Neutrophil (primary cell): ENCODE measurements around the gene TWF2.
A peak's percentile ranks its signal among the peaks of the same experiment; 100 is the strongest.

ENCODE experiments used
- H3K27ac ChIP-seq: fragments of 200-600 bp; sonication (generic); 2 replicates; pipeline ENCODE4 v1.5.1; 2016; ENCODE audit warnings: mild to moderate bottlenecking, moderate library complexity
- H3K27me3 ChIP-seq: fragments of 200-600 bp; sonication (generic); 2 replicates; pipeline ENCODE4 v1.6.0; 2016; ENCODE audit warnings: mild to moderate bottlenecking
- H3K36me3 ChIP-seq: fragments of 200-600 bp; sonication (generic); 2 replicates; pipeline ENCODE4 v1.5.1; 2017
- H3K4me1 ChIP-seq, 2 experiments: fragments of 200-600 bp in 1 of 2; sonication (generic) in 1 of 2; 1 replicate in 1 of 2; 2 replicates in 1 of 2; pipeline versions ENCODE4 v1.5.1 to v1.6.1; 2013 to 2016; ENCODE audit warnings: low read depth in 1 of 2, low read length in 1 of 2, mild to moderate bottlenecking in 1 of 2, moderate library complexity in 1 of 2; ENCODE audit not compliant: control insufficient read depth in 1 of 2, insufficient read depth in 1 of 2
- H3K4me3 ChIP-seq, 2 experiments: fragments of 200-600 bp in 1 of 2; sonication (generic) in 1 of 2; 1 replicate in 1 of 2; 2 replicates in 1 of 2; pipeline ENCODE4 v1.5.1; 2013 to 2016; ENCODE audit warnings: low read depth in 1 of 2, low read length in 1 of 2, mild to moderate bottlenecking in 1 of 2, moderate library complexity in 1 of 2
- H3K9me3 ChIP-seq: fragments of 200-600 bp; sonication (generic); 2 replicates; pipeline ENCODE4 v1.5.1; 2016
- CTCF ChIP-seq: fragments of 200-600 bp; sonication (generic); IDR thresholded peaks from 2 replicates; pipeline ENCODE4 v1.5.1; 2016; ENCODE audit warnings: antibody characterized with exemption

Gene TWF2

GRCh38 chr3:52246264-52246620 is 7.3 kb upstream of the TWF2 start:
- H3K27ac ChIP-seq = peak overlapping the region; percentile 98
- no peaks in the 10 kb centered on the region for H3K27me3 ChIP-seq
- peaks cover 53 to 58% of the 10 kb centered on the region in 2 experiments for H3K4me1 ChIP-seq
- no peaks in the 10 kb centered on the region for H3K9me3 ChIP-seq
- H3K4me3 ChIP-seq = peak overlapping the region; percentile 81 to 94
- no peak for TF ChIP-seq CTCF
- H3K36me3 ChIP-seq = peaks cover 38% of the 10 kb centered on the region

GRCh38 chr3:52245322-52246263 is 6.6 kb upstream of the TWF2 start, which contains the start of gene PPM1M:
TSS of gene PPM1M (plus strand) at chr3:52245759. CDS start at chr3:52245825, 66 bp downstream.
- no peaks in the 10 kb centered on the region for H3K27me3 ChIP-seq
- H3K4me1 ChIP-seq = peaks cover 57 to 62% of the 10 kb centered on the region in 2 experiments
- H3K4me3 ChIP-seq = peak within 1 kb of the TSS; percentile 81 to 94
- peak within 1 kb of the TSS; percentile 98 for H3K27ac ChIP-seq
- no peak for TF ChIP-seq CTCF
- peaks cover 32% of the 10 kb centered on the region for H3K36me3 ChIP-seq
- no peaks in the 10 kb centered on the region for H3K9me3 ChIP-seq

GRCh38 chr3:52243791-52244628 is 5.1 kb upstream of the TWF2 start:
- Histone ChIP-seq H3K4me3 (peak overlapping the region; percentile 72 to 94), H3K36me3 (peaks cover 16% of the 10 kb centered on the region)
- TF ChIP-seq CTCF = no peak

GRCh38 chr3:52242039-52242438 is 3.1 kb upstream of the TWF2 start:
- no peak for TF ChIP-seq CTCF
- Histone ChIP-seq H3K27me3 (no peaks in the 10 kb centered on the region), H3K27ac (no peak overlapping the region), H3K36me3 (no peaks in the 10 kb centered on the region), H3K9me3 (no peaks in the 10 kb centered on the region), H3K4me3 (no peak overlapping the region), H3K4me1 (peaks cover 63 to 68% of the 10 kb centered on the region in 2 experiments)

More at GRCh38 chr3:52243791-52244628, 5.1 kb upstream of the TWF2 start:
- no peaks in the 10 kb centered on the region for H3K9me3 ChIP-seq
- H3K4me1 ChIP-seq = peaks cover 65 to 69% of the 10 kb centered on the region in 2 experiments
- H3K27me3 ChIP-seq = no peaks in the 10 kb centered on the region
- peak overlapping the region; percentile 98 for H3K27ac ChIP-seq

- no peaks in the 10 kb centered on the region for H3K27me3 ChIP-seq
- no peaks in the 10 kb centered on the region for H3K9me3 ChIP-seq
- H3K27ac ChIP-seq = peak overlapping the region; percentile 97
- peaks cover under 1% of the 10 kb centered on the region for H3K36me3 ChIP-seq
- no peak for TF ChIP-seq CTCF
- H3K4me3 ChIP-seq = no peak overlapping the region
- peaks cover 62 to 68% of the 10 kb centered on the region in 2 experiments for H3K4me1 ChIP-seq
Observed at GRCh38 chr3:52240886-52241370, 2.0 kb upstream of the TWF2 start.
